Measurements from ENCODE around the gene TAP1.

The TAP1 gene

GRCh38 chr6:32836873-32837272 is 16.6 kb downstream of the TAP1 start:
- peaks cover 6% of the 10 kb centered on the region; the same call in 1 of the 2 replicates for H3K36me3 ChIP-seq (ENCODE audit: low read length)
- TF ChIP-seq EZH2phosphoT487 (conservative IDR thresholded peaks at IDR 0.05; ENCODE audit: low read length) (no peak), CTCF (IDR thresholded peaks at IDR 0.05; ENCODE audit: insufficient read depth, low read length, poor library complexity, severe bottlenecking) (no peak)
- no peaks in the 10 kb centered on the region for H4K20me1 ChIP-seq (ENCODE audit: low read depth, low read length)
- H3K79me2 ChIP-seq (ENCODE audit: insufficient read depth, low read length) = peaks cover 16% of the 10 kb centered on the region; the same call in 1 of the 2 replicates
- H3K4me2 ChIP-seq (ENCODE audit: low read depth, low read length, poor library complexity, severe bottlenecking) = peak overlapping the region; percentile 80
- peak overlapping the region; percentile 67 for H3K4me3 ChIP-seq (ENCODE audit: insufficient read depth, low read length, poor library complexity, severe bottlenecking)
- H2AFZ ChIP-seq (ENCODE audit: low read depth, low read length, severe bottlenecking) = no peak overlapping the region
- no peak overlapping the region for H3K27ac ChIP-seq (ENCODE audit: low read depth, low read length)
- no peaks in the 10 kb centered on the region for H3K9me3 ChIP-seq (ENCODE audit: insufficient read depth, low read length)
- H3F3A ChIP-seq (ENCODE audit: insufficient read depth) = no peaks in the 10 kb centered on the region
- H3K9ac ChIP-seq (ENCODE audit: low read length) = peak overlapping the region; percentile 73
- no peaks in the 10 kb centered on the region for H3K27me3 ChIP-seq (ENCODE audit: low read length)
- no peaks in the 10 kb centered on the region for H3K9me2 ChIP-seq (replicated peaks; ENCODE audit: insufficient read depth, low read length)

- Histone ChIP-seq H4K20me1 (ENCODE audit: low read depth, low read length) (no peaks in the 10 kb centered on the region), H3K9ac (ENCODE audit: low read length) (no peak overlapping the region), H3K9me2 (replicated peaks; ENCODE audit: insufficient read depth, low read length) (no peaks in the 10 kb centered on the region), H3K9me3 (ENCODE audit: insufficient read depth, low read length) (no peaks in the 10 kb centered on the region), H2AFZ (ENCODE audit: low read depth, low read length, severe bottlenecking) (no peak overlapping the region), H3K4me2 (ENCODE audit: low read depth, low read length, poor library complexity, severe bottlenecking) (no peak overlapping the region), H3F3A (ENCODE audit: insufficient read depth) (no peaks in the 10 kb centered on the region), H3K27ac (ENCODE audit: low read depth, low read length) (no peak overlapping the region), H3K27me3 (ENCODE audit: low read length) (no peaks in the 10 kb centered on the region), H3K36me3 (ENCODE audit: low read length) (peaks cover 12% of the 10 kb centered on the region; the same call in 1 of the 2 replicates), H3K4me3 (ENCODE audit: insufficient read depth, low read length, poor library complexity, severe bottlenecking) (no peak overlapping the region), H3K79me2 (ENCODE audit: insufficient read depth, low read length) (peaks cover 16% of the 10 kb centered on the region; the same call in 1 of the 2 replicates)
- no peak for TF ChIP-seq EZH2phosphoT487 (conservative IDR thresholded peaks at IDR 0.05; ENCODE audit: low read length)
- TF ChIP-seq CTCF (IDR thresholded peaks at IDR 0.05; ENCODE audit: insufficient read depth, low read length, poor library complexity, severe bottlenecking) = no peak
Measured at GRCh38 chr6:32835167-32835893, 18.2 kb downstream of the TAP1 start.

GRCh38 chr6:32833664-32834063 is 19.8 kb downstream of the TAP1 start:
- no peak overlapping the region for H3K27ac ChIP-seq (ENCODE audit: low read depth, low read length)
- peaks cover 16% of the 10 kb centered on the region; the same call in 1 of the 2 replicates for H3K79me2 ChIP-seq (ENCODE audit: insufficient read depth, low read length)
- no peaks in the 10 kb centered on the region for H4K20me1 ChIP-seq (ENCODE audit: low read depth, low read length)
- no peak for TF ChIP-seq EZH2phosphoT487 (conservative IDR thresholded peaks at IDR 0.05; ENCODE audit: low read length)
- no peak for TF ChIP-seq CTCF (IDR thresholded peaks at IDR 0.05; ENCODE audit: insufficient read depth, low read length, poor library complexity, severe bottlenecking)
- H3K4me3 ChIP-seq (ENCODE audit: insufficient read depth, low read length, poor library complexity, severe bottlenecking) = no peak overlapping the region
- no peak overlapping the region for H3K4me2 ChIP-seq (ENCODE audit: low read depth, low read length, poor library complexity, severe bottlenecking)
- no peaks in the 10 kb centered on the region for H3K27me3 ChIP-seq (ENCODE audit: low read length)
- no peaks in the 10 kb centered on the region for H3K9me3 ChIP-seq (ENCODE audit: insufficient read depth, low read length)
- H3F3A ChIP-seq (ENCODE audit: insufficient read depth) = no peaks in the 10 kb centered on the region
- H2AFZ ChIP-seq (ENCODE audit: low read depth, low read length, severe bottlenecking) = no peak overlapping the region
- no peak overlapping the region for H3K9ac ChIP-seq (ENCODE audit: low read length)
- H3K36me3 ChIP-seq (ENCODE audit: low read length) = peaks cover 12% of the 10 kb centered on the region; the same call in 1 of the 2 replicates
- no peaks in the 10 kb centered on the region for H3K9me2 ChIP-seq (replicated peaks; ENCODE audit: insufficient read depth, low read length)

Data from SU-DHL-6 (cell line).